Gastroesophageal sphincter (tissue), 4 donors: ENCODE measurements around the gene FBXO38. TPM values are rescaled to one million over a fixed set of nuclear protein-coding genes. Genes with fewer than 3 reads are reported as not detected.

Experiments used
- ATAC-seq: fragments of 150-250 bp; one replicate; pipeline ENCODE4 v1.9.1; 2016; ENCODE audit warnings: mild to moderate bottlenecking, moderate library complexity
- H3K27ac ChIP-seq, 4 donors: fragments of 200-600 bp; sonication (generic) in 3 of 4; 1 replicate in 3 of 4; 2 replicates in 1 of 4; pipeline ENCODE4 v1.5.1; 2016 to 2019
- H3K27me3 ChIP-seq: fragments of 200-600 bp; sonication (generic); one replicate; pipeline ENCODE4 v1.5.1; 2019
- H3K36me3 ChIP-seq, 2 donors: fragments of 200-600 bp; sonication (generic); one replicate each; pipeline ENCODE4 v1.5.1; 2019; ENCODE audit warnings: control low read depth in 1 of 2
- H3K4me1 ChIP-seq, 3 donors: fragments of 200-600 bp; sonication (generic); 1 replicate in 2 of 3; 2 replicates in 1 of 3; pipeline ENCODE4 v1.5.1; 2016 to 2019; ENCODE audit warnings: control low read depth in 2 of 3
- H3K4me3 ChIP-seq, 2 donors: fragments of 200-600 bp; sonication (generic); one replicate each; pipeline ENCODE4 v1.5.1; 2019; ENCODE audit warnings: mild to moderate bottlenecking in 1 of 2, moderate library complexity in 1 of 2
- H3K9me3 ChIP-seq, 3 donors: fragments of 200-600 bp; sonication (generic); one replicate each; pipeline ENCODE4 v1.5.1; 2017 to 2019; ENCODE audit warnings: control low read depth in 2 of 3
- EP300 ChIP-seq: sonication (generic); formaldehyde crosslinking; IDR thresholded peaks from one replicate; pipeline ENCODE4 v1.6.1; 2017; ENCODE audit warnings: antibody characterized with exemption, mild to moderate bottlenecking
- POLR2A ChIP-seq, 2 donors: fragments of 450-650 bp; IDR thresholded peaks; one replicate each; pipeline ENCODE4 v1.6.1; 2017; ENCODE audit warnings: antibody characterized with exemption in 2 of 2, mild to moderate bottlenecking in 2 of 2, moderate library complexity in 1 of 2
- POLR2AphosphoS5 ChIP-seq: sonication (generic); formaldehyde crosslinking; IDR thresholded peaks from one replicate; pipeline ENCODE4 v1.6.1; 2017; ENCODE audit warnings: antibody characterized with exemption
- WGBS, 2 donors: methylation state at CpG; one replicate each; pipeline ENCODE4 v1.1.5; 2018; ENCODE audit warnings: low coverage in 1 of 2; 5-methylcytosine and 5-hydroxymethylcytosine counted together
- total RNA-seq, 4 donors: library from RNA; depleted of rRNA; stranded (reverse); fragments of >200 nt; gene quantifications; one replicate each; pipeline ENCODE4 v1.1.0, GENCODE V29; 2016
- TF ChIP-seq, protein P1 (sequence below), 4 experiments: fragments of 200-600 bp in 2 of 4; fragments of 450-650 bp in 2 of 4; sonication (generic) in 1 of 4; IDR thresholded peaks; one replicate each; pipeline ENCODE4 v1.5.1; 2017 to 2019; ENCODE audit warnings: antibody characterized with exemption in 4 of 4, mild to moderate bottlenecking in 2 of 4, moderate library complexity in 2 of 4

Gene FBXO38
- total RNA-seq, 4 donors from 2014 or later: 29.6 to 80.2 (median 40.7) TPM

DNA sequence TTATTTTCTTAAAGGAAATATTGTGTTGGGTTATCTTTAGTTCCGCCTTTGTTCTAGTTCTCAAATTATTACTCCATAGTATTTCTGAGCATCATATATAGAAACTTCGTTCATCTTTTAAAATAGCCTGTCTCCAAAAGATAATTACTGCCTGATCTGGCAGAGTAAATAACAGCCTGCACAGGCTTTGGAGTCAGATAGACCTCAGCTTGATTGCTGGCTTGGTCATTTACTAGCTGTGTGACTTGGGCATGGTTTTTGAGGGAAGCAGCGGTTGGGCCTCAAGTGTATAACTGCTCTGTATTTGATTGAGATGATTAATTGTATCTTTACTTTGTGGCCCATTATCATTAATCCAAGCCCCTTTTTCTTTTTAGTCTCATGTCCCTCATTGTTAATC, 50.1 kb downstream of the FBXO38 start:
- Histone ChIP-seq H3K27me3 (no peaks in the 10 kb centered on the region), H3K27ac (no peak overlapping the region), H3K4me3 (no peak overlapping the region), H3K4me1 (peaks cover 0 to 2% (median 0%) of the 10 kb centered on the region in 3 donors), H3K9me3 (no peaks in the 10 kb centered on the region), H3K36me3 (peaks cover 0 to 61% of the 10 kb centered on the region in 2 donors)
- TF ChIP-seq EP300 (no peak), POLR2A (IDR thresholded peaks at IDR 0.05) (no peak)
- WGBS, 2 donors: 91 to 92% methylated on average over 3 of the region's 3 CpGs
- no peak for ATAC-seq

DNA sequence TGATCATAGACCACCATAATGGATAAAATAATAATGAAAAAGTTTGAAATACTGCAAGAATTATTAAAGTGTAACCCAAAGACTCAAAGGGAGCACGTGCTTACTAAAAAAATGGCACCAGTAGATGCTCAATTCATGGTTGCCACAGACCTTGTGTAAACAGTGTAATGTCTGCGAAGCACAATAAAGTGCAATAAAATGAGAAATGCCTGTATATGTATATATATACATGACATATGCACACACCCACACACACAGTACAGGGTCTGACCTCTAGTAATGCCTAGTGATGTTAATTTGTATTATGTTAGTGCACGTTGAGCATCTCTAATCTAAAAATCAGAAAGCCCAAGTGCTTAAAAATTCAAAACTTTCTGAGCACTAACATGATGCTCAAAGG, 52.3 kb downstream of the FBXO38 start:
- Histone ChIP-seq H3K9me3 (no peaks in the 10 kb centered on the region), H3K36me3 (peaks cover 0 to 83% of the 10 kb centered on the region in 2 donors), H3K4me3 (no peak overlapping the region), H3K27me3 (no peaks in the 10 kb centered on the region), H3K4me1 (no peaks in the 10 kb centered on the region), H3K27ac (no peak overlapping the region)
- 91 to 92% methylated on average over 3 of the region's 3 CpGs for WGBS, 2 donors
- TF ChIP-seq EP300: no peak
- no peak for TF ChIP-seq POLR2AphosphoS5
- TF ChIP-seq, protein P1, sequence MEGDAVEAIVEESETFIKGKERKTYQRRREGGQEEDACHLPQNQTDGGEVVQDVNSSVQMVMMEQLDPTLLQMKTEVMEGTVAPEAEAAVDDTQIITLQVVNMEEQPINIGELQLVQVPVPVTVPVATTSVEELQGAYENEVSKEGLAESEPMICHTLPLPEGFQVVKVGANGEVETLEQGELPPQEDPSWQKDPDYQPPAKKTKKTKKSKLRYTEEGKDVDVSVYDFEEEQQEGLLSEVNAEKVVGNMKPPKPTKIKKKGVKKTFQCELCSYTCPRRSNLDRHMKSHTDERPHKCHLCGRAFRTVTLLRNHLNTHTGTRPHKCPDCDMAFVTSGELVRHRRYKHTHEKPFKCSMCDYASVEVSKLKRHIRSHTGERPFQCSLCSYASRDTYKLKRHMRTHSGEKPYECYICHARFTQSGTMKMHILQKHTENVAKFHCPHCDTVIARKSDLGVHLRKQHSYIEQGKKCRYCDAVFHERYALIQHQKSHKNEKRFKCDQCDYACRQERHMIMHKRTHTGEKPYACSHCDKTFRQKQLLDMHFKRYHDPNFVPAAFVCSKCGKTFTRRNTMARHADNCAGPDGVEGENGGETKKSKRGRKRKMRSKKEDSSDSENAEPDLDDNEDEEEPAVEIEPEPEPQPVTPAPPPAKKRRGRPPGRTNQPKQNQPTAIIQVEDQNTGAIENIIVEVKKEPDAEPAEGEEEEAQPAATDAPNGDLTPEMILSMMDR (IDR thresholded peaks at IDR 0.05): no peak
- ATAC-seq: no peak

DNA sequence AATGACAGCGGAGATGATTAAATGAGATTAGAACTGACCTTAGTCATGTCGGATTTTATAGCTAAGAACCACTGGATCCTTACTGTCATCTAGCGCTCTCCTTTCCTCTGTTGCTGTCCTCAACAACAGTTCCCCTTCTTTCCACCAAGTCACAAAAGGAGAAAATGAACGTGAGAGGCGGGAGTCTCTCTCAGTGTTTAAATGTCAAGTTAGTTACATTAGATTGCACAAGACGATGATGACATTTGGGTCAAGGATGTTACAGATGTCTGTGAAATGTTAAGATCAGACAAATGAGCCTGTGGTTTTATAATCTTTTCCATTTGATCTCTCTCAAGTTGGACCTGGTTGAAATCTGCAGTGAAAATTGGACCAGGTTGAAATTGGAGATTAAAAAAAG, 53.5 kb downstream of the FBXO38 start:
- H3K36me3 ChIP-seq: peaks cover 0 to 95% of the 10 kb centered on the region in 2 donors
- H3K9me3 ChIP-seq: no peaks in the 10 kb centered on the region
- WGBS, 2 donors: 78 to 88% methylated on average over 6 of the region's 6 CpGs
- ATAC-seq: no peak
- H3K4me3 ChIP-seq: no peak overlapping the region
- no peaks in the 10 kb centered on the region for H3K27me3 ChIP-seq
- TF ChIP-seq EP300: no peak
- no peak for TF ChIP-seq POLR2A (IDR thresholded peaks at IDR 0.05)
- no peak for TF ChIP-seq POLR2AphosphoS5
- TF ChIP-seq, protein P1 (IDR thresholded peaks at IDR 0.05): no peak
- H3K4me1 ChIP-seq: no peaks in the 10 kb centered on the region
- no peak overlapping the region for H3K27ac ChIP-seq

DNA sequence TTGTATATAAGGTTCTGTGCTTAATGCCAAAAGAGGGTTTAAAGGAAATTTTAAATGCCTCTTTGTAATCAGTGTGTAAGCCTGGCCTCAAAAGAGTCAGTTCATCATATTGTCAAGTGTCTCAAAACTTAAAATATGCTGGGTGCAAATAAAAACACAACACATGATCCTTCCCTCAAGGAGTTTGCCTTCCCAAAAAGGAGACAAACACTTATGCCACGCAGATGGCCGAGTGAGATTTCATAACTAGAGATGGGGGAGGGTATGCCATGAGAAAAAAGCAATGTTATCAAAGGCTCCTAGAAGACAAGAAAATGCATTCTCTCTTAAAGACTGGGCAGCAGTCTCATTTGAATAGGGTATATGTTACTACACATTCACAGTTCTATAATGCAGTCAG, 55.2 kb downstream of the FBXO38 start:
- Histone ChIP-seq H3K36me3 (peaks cover 0 to 96% of the 10 kb centered on the region in 2 donors), H3K4me3 (no peak overlapping the region), H3K9me3 (no peaks in the 10 kb centered on the region), H3K4me1 (peaks cover 0 to under 1% (median 0%) of the 10 kb centered on the region in 3 donors), H3K27me3 (no peaks in the 10 kb centered on the region), H3K27ac (no peak overlapping the region)
- no peak for TF ChIP-seq POLR2AphosphoS5
- TF ChIP-seq, protein P1 (IDR thresholded peaks at IDR 0.05): no peak
- no peak for TF ChIP-seq POLR2A (IDR thresholded peaks at IDR 0.05)
- TF ChIP-seq EP300: no peak
- WGBS, 2 donors: 92% methylated on average over 2 of the region's 2 CpGs; no CpG with 5 or more reads in 1 of the 2 donors
- no peak for ATAC-seq

DNA sequence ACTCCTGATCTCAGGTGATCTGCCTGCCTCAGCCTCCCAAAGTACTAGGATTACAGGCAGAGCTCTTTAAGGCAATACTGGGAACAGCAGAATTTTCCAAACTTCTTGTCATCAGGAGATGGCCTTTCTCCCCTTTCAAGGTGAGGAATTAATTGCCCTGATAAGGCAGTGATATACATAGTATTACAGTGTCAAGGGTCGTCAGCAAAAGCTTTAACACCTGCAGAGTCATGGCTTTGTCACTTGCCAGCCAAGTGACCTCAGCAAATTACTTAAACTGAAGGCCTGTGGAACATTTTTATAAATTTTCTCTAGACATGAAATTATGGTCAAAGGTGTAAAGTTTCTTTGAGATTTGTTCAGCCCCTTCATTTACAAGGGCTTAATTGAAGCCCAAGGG, 59.5 kb downstream of the FBXO38 start:
- H3K36me3 ChIP-seq: peaks cover 0 to 54% of the 10 kb centered on the region in 2 donors
- no peak for ATAC-seq
- TF ChIP-seq EP300: no peak
- 75% methylated on average over 1 of the region's 1 CpG; no CpG with 5 or more reads in 1 of the 2 donors for WGBS, 2 donors
- no peaks in the 10 kb centered on the region for H3K9me3 ChIP-seq
- no peak overlapping the region for H3K27ac ChIP-seq
- no peak overlapping the region for H3K4me3 ChIP-seq
- H3K4me1 ChIP-seq: peaks cover 0 to 4% (median 0%) of the 10 kb centered on the region in 3 donors
- no peaks in the 10 kb centered on the region for H3K27me3 ChIP-seq

DNA sequence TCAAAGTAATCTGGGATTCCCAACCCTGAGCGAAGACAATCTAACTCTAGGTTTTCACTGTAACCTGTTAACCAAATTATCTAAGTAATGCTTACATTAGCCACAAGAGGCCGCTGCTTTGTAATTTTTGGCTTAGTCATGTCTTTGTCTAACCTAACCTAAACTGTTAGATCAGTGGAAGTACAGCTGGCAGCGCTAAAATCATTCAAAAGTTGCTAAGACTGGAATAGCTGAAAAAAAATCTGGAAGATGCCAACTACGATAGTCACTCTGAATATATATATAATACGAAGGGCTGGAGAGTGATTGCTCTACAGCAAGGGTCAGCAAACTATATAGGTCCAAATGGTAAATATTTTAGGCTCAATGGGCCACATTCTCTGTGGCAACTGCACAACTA, 60.2 kb downstream of the FBXO38 start:
- peaks cover 0 to 4% (median 0%) of the 10 kb centered on the region in 3 donors for H3K4me1 ChIP-seq
- H3K27me3 ChIP-seq: no peaks in the 10 kb centered on the region
- no peak overlapping the region for H3K27ac ChIP-seq
- peaks cover 0 to 46% of the 10 kb centered on the region in 2 donors for H3K36me3 ChIP-seq
- no peaks in the 10 kb centered on the region for H3K9me3 ChIP-seq
- TF ChIP-seq, protein P1 (IDR thresholded peaks at IDR 0.05): peak; percentile 75 to 85 (median 80)
- no peak for TF ChIP-seq POLR2A (IDR thresholded peaks at IDR 0.05)
- no peak overlapping the region for H3K4me3 ChIP-seq
- 20% methylated on average over 5 of the region's 5 CpGs for WGBS, 2 donors
- ATAC-seq: peak; percentile 66
